HG03066 (cell line): ENCODE results near the gene PPP2R2C.

Experiments
- ATAC-seq: cut with Tn5 transposase; IDR thresholded peaks from one replicate; pipeline ENCODE4 v1.9.1; 2021; ENCODE audit warnings: low read depth; ENCODE audit not compliant: unreplicated experiment

PPP2R2C gene

GRCh38 chr4:6404611-6405396 is 67.6 kb downstream of the PPP2R2C start:
- ATAC-seq = no peak

GRCh38 chr4:6403400-6403685 is 69.1 kb downstream of the PPP2R2C start:
- no peak for ATAC-seq

GRCh38 chr4:6402566-6403399 is 69.6 kb downstream of the PPP2R2C start:
- ATAC-seq = no peak

DNA sequence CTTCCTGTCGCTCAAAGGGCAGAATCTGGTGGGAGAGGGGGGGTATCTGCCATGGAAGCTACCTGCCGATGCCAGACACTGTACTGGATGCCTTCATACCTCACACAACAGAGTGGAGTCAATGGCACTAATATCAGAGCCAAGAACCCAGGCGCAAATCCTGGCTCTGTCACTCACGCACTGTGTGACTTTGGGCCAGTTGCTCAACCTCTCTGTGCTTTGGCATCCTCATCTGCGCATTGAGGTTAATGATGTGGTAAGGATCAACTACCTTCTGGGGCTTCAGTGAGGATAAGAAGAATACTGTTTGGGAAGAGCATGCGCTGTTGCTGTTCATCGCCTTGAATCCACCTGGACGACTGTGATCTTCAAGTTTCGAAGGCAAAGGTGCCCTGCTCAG is 70.6 kb downstream of the PPP2R2C start:
- no peak for ATAC-seq

DNA sequence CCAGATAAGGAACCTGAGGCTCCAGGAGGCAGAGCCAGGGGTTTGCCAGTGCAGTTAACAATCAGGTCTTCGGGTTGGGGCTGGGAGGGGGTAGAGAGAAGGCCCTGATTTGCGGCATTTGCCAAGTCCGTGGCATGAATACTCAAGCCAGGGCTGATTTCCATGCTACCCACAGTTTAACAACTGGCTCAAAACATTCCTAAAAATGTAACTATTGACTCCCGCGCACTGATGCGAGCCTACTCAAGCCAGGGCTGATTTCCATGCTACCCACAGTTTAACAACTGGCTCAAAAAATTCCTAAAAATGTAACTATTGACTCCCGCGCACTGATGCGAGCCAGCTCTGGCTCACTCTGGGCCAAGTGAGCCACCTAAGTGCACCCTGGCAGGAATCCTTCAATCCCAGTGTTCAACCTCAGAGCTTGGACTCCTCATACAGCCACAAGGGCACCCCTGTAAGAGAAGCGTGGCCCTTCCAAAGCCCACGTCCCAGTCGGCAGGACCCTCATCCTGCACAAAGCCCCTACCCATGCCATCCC is 75.6 kb downstream of the PPP2R2C start:
- ATAC-seq = no peak

- ATAC-seq = no peak
Observed at GRCh38 chr4:6395466-6396228, 76.8 kb downstream of the PPP2R2C start.

DNA sequence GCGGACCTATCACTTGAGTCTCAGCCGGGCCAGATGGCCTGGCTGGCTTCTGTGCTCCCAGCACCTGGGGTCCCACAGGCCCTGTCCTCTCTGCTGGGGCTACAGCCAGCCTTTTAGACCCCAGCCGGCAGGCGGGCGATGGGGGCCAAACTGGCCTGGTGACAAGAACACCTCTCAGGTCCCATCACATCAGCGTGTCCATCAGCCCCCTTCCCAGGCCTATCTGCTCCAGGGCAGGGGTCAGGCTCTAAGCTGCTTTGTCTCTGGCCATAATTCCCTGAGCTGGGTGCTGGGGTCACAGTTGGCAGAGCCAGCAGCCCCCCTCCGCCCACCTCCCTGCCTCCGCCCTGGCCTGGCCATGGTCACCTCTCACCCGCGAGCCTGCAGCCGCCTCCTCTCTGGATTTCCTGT is 77.7 kb downstream of the PPP2R2C start:
- no peak for ATAC-seq

GRCh38 chr4:6393544-6394475 is 78.6 kb downstream of the PPP2R2C start:
- no peak for ATAC-seq

DNA sequence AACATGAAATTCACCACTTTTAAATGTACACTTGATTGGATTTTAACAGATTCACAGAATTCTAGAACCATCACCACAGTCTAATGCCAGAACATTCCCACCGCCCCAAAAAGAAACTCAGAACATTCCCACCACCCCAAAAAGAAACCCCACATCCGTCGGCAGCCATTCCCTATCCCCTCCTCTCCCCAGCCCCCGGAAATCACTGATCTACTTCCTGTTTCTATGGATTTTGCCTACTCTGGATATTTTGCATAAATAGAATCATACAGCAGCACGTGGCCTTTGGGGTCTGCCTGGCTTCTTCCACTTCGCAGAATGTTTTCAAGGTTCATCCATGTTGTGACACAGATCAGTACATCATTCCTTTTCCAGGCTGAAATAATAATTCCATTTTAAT is 79.3 kb downstream of the PPP2R2C start:
- ATAC-seq = no peak

DNA sequence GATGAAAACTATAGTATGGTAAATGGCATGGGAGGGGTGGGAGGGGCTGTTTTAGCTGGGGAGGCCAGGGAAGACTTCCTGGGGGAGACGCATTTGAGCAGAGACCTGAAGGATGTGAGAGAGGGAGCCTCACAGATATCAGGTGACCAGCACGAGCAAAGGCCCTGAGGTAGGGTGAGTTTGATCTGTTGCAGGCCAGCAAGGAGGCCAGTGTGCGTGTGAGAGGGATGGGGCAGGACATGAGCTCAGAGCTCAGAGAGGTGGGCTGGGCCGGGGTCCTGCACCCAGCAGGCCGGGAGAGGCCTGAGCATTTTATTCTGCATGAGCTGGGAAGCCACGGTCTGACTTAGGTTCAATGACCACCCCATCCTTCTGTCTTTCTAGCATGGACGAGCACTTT is 80.0 kb downstream of the PPP2R2C start:
- ATAC-seq = no peak

GRCh38 chr4:6391852-6392188 is 80.6 kb downstream of the PPP2R2C start:
- ATAC-seq = no peak

GRCh38 chr4:6391186-6391851 is 81.1 kb downstream of the PPP2R2C start:
- no peak for ATAC-seq

DNA sequence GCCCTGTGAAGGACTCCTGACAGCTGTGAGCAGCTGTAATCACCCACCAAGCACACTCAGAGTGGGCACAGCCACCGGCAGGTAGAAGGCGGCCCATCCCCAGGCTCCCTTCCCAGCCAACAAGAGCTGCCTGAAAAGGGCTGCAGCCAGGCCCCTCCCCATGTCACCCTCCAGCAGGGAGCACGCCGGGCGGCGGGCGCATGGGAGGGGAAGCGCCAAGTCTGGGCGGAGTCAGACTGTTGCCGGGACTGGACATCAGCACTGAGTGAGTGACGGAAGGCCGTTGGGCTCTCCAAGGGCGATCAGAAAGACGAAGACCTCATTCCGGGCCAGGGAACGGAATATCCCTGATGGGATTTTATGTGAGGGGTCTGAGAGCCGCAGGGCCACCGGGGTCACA is 82.1 kb downstream of the PPP2R2C start:
- ATAC-seq = no peak

DNA sequence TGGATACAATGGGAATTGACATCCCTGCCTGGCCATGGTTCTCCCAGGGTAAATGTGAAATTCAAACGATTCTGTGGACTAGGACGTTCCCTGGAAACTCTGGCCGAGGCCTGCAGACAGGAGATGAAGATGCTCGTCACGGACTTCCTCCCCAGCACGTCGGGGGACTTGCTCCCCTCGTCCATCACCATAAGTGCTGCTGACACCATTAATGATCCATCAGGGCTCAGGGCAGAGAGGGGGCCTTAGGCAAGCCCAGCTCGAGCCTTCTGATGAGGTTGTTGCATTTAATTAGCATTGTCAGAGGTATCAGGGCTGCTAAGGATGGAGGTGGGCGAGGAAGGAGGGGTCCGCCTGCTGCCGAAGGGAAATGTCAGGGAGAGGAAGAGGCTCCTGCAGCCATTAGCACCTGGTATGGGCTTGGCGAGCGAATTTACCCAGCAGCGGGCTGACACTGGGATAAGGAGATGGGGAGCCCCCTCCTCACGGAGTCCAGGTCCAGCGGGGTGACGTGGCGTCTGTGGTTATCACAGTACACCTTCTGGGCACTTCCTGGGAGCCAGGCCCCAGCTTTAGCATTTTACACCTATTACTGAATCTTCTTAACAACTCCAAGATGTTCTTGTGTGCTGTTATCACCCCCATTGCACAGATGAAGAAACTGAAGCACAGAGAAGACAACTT is 83.1 kb downstream of the PPP2R2C start:
- no peak for ATAC-seq

DNA sequence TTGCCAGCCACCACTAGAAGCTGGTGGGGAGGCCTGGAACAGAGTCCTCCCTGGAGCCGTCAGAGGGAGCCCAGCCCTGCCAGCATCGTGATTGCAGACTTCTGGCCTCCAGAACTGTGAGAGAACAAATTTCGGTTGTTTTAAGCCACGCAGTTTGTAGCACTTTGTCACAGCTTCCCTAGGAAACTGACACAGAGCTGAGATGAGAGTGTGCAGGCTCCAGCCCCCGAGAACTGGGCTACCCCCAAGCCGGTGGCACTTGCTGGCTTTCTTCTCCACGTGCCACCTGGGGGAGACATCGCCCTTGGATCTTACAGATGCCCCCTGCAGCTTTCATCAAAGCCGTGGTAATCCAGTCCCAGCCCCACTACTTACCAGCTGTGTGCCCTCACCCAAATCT is 83.7 kb downstream of the PPP2R2C start:
- ATAC-seq = no peak

DNA sequence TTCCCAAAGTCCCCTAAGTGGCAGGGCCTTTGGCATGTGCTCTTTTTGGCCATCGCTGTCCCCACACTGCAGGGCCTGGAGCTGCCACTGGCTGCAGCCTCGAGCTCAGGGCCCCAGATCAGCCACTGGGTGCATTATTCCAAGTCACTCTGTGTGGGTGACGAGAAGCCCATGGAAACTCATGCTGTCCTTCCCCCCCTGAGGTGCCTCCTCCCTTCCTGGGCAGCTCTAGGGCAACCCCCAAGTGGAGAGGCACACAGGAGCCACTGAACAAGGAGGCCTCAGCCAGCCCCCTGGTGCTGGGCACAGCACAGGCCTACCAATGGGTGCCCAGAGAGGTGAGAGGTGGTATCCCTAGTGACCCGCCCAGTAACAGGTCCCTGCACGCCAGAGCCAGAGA is 84.5 kb downstream of the PPP2R2C start:
- ATAC-seq = no peak

- ATAC-seq = no peak
Observed at GRCh38 chr4:6386091-6386490, 86.3 kb downstream of the PPP2R2C start.

DNA sequence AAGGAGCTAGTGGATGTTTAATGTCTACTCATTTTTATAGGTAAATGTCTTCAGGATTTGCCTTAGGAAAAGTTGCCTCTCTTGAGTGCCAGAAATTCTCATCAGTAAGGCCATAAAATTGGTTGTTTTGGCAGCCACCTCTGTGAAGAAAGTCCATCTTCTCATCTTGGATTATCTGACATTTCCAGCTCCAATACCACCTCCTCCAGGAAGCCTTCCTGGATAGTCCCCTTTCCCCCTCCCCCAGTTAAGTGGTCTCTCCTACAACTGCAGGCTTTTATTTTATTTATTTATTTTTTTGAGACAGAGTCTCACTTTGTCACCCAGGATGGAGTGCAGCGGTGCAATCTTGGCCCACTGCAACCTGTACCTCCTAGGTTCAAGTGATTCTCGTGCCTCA is 87.1 kb downstream of the PPP2R2C start:
- no peak for ATAC-seq

DNA sequence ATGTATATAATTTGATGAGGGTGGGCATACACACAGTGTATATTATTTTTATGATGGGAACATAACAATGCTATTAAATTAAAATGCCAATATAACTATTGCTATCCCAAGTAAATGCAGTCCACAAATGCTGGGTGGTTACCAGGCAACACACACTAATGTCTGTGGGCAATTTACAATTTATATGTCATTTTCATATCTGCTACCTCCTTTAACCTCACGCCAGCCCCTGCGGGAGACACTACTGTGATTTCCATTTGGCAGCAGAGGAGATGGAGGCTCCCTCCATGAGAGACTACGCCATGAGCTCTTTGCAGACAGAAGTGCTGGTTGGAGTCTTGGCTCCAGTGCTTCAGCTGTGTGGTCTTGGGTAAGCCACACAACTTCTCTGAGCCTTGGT is 87.9 kb downstream of the PPP2R2C start:
- ATAC-seq = no peak
